Upper lobe of right lung (tissue), 1 donor: ENCODE measurements around the gene B4GALT4. TPM values are rescaled to one million over a fixed set of nuclear protein-coding genes. Genes with fewer than 3 reads are reported as not detected.

Experiments used
- ATAC-seq: fragments of 200-7000 bp; cut with Tn5 transposase; one replicate; pipeline ENCODE4 v1.9.1; 2020; ENCODE audit warnings: mild to moderate bottlenecking, moderate library complexity
- DNase-seq: peaks from one replicate; pipeline ENCODE4 v3.0.0-alpha.2; 2020
- H3K27ac ChIP-seq: fragments of 200-600 bp; one replicate; pipeline ENCODE4 v1.8.0; 2022
- H3K27me3 ChIP-seq: fragments of 200-600 bp; one replicate; pipeline ENCODE4 v1.8.0; 2022; ENCODE audit warnings: mild to moderate bottlenecking
- H3K36me3 ChIP-seq: fragments of 200-600 bp; one replicate; pipeline ENCODE4 v1.8.0; 2022
- H3K4me1 ChIP-seq: fragments of 200-600 bp; one replicate; pipeline ENCODE4 v1.8.0; 2022
- H3K4me3 ChIP-seq: fragments of 200-600 bp; one replicate; pipeline ENCODE4 v1.8.0; 2022; ENCODE audit warnings: mild to moderate bottlenecking
- H3K9me3 ChIP-seq: fragments of 200-600 bp; one replicate; pipeline ENCODE4 v1.8.0; 2022
- intact Hi-C: fragments of 100-400 bp; cut with DNase I; formaldehyde crosslinking; loops from one replicate; pipeline ENCODE4 v1.11.0; 2022
- total RNA-seq: library from RNA; stranded (reverse); fragmentation: NEBNext Ultra II Directional; extraction: Animal tissue kit (Norgen Biotek cat#: 25700); gene quantifications from one replicate; pipeline ENCODE4 v1.2.1, GENCODE V29; 2021
- TF ChIP-seq, protein P1 (sequence below): fragments of 200-600 bp; IDR thresholded peaks from one replicate; pipeline ENCODE4 v1.8.0; 2022; ENCODE audit warnings: antibody characterized with exemption
- donor health status: DM: no; HTN: yes; CAD: no; lungs with severe emphysema.

Gene B4GALT4
- total RNA-seq, 1 donor from 2014 or later: 15.8 TPM

DNA sequence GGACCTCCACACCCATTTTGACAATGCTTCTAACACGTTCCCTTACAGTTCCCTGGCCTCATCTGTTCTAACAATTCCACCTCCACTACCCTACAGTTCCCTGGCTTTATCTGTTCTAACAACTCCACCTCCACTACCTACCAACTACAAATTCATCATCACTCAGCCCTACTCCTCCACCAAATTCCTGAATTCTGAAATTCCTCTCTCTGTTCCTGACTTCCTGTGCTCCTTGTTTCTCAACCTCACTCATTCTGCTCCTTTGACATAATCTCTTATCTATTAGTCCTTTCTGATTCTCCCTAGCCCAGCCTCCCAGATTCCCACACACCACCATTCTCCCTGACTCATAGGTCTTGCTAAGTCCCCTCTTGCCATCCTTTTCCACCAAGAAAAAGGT, 44.8 kb downstream of the B4GALT4 start:
- H3K4me1 ChIP-seq: no peaks in the 10 kb centered on the region
- no peak for ATAC-seq
- intact Hi-C loops: no loop called here

DNA sequence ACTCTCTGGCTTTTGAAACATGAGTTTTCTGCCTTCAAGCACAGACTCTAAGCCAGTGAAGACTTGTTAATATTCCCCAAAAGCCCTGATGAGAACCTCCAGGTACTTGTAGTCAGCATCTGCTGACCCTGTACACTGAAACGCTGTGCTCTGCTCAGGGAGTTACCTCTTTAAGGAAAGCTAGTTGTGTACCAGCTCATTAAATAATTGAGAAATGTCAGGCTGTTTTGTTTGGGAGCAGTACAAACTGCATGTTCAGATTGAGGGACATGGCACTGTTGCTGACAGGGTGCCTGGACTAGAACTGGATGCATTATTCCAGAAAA, 45.6 kb downstream of the B4GALT4 start:
- no peak overlapping the region for H3K4me3 ChIP-seq
- H3K27me3 ChIP-seq: no peaks in the 10 kb centered on the region
- no peaks in the 10 kb centered on the region for H3K9me3 ChIP-seq
- no peaks in the 10 kb centered on the region for H3K4me1 ChIP-seq
- DNase-seq (no peak), ATAC-seq (no peak)
- no peak overlapping the region for H3K27ac ChIP-seq
- intact Hi-C loops: no loop called here
- TF ChIP-seq, protein P1, sequence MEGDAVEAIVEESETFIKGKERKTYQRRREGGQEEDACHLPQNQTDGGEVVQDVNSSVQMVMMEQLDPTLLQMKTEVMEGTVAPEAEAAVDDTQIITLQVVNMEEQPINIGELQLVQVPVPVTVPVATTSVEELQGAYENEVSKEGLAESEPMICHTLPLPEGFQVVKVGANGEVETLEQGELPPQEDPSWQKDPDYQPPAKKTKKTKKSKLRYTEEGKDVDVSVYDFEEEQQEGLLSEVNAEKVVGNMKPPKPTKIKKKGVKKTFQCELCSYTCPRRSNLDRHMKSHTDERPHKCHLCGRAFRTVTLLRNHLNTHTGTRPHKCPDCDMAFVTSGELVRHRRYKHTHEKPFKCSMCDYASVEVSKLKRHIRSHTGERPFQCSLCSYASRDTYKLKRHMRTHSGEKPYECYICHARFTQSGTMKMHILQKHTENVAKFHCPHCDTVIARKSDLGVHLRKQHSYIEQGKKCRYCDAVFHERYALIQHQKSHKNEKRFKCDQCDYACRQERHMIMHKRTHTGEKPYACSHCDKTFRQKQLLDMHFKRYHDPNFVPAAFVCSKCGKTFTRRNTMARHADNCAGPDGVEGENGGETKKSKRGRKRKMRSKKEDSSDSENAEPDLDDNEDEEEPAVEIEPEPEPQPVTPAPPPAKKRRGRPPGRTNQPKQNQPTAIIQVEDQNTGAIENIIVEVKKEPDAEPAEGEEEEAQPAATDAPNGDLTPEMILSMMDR: no peak
- no peaks in the 10 kb centered on the region for H3K36me3 ChIP-seq

More for the DNA sequence above, 44.8 kb downstream of the B4GALT4 start:
- no peaks in the 10 kb centered on the region for H3K27me3 ChIP-seq
- H3K9me3 ChIP-seq: no peaks in the 10 kb centered on the region
- TF ChIP-seq, protein P1: no peak
- H3K36me3 ChIP-seq: no peaks in the 10 kb centered on the region
- DNase-seq: no peak
- H3K4me3 ChIP-seq: no peak overlapping the region
- H3K27ac ChIP-seq: no peak overlapping the region

DNA sequence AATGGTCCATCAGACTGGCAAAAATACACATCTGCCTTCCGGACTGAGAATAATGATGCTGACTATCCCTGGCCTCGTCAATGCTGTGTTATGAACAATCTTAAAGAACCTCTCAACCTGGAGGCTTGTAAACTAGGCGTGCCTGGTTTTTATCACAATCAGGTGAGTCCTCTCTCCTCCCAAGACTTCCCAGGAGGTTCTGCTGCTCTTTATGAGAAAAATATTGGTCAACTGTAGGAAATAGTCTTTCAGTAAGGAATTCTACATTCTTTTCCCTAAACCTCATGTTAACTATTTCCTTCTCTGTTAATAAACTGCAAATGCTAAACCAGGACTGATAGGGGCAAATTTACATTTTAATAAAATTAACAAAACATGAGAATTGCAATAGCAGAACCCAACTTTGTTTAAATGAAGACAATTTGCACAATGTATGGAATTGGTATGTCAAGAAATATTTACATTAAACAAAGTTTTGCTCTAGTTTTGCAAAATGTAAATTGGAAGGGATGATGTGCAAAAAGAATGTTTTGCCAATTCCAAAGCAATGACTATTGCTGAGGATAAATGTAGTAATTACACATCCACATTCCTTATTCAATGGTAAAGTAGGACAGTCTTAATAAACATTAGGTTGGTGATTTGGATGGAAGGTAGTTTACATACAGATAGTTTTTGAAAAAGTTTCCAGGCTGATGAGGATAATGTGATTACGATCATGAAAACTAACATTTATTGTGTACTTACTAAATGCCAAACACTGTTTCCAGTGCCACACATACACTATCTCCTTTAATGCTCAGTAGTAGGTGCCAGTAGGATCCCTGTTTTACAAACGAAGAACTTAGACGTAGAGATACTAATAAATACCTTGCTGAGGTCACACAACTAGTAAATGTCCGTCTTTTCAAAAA, 46.2 kb downstream of the B4GALT4 start:
- intact Hi-C loops: no loop called here
- TF ChIP-seq, protein P1: no peak
- Histone ChIP-seq H3K4me3 (no peak overlapping the region), H3K36me3 (no peaks in the 10 kb centered on the region), H3K27me3 (no peaks in the 10 kb centered on the region), H3K4me1 (no peaks in the 10 kb centered on the region), H3K27ac (no peak overlapping the region), H3K9me3 (no peaks in the 10 kb centered on the region)
- ATAC-seq: no peak
- no peak for DNase-seq

DNA sequence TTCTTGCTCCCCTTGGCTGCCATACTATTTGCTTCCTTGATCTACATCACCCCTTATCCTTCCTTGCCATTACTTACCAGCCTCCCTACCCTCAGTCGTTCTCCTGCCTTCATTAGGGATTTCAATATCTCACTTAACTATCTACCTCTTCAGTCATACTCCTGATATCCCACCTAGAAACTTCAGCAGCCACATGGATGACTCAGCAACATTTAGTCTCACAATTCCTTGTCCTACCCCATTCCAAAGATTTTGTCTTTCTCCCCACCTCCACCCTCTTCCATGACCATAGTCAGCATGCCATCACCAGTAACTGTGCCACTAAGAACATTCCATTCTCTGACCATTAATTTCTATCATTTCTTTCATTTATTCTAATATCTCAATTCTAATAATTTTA, 48.9 kb downstream of the B4GALT4 start:
- ATAC-seq: no peak

DNA sequence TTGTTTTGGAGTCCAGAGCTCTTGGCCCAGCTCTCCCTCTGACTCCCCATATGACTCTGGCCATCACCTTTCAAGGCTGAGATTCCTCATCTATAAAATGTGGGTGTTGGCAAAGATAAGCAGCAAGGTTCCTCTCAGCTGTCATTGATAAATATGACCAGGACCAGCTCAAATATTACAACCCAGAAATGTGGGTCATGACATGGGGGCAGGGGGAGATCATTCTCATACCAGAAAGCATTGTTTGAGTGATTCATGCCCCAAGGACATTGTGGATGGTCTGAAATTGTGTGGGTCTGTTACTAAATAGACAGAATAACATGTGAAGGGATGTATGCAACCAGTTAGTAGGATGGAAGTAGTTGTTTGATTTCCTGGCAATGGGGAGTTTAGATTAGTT, 53.4 kb downstream of the B4GALT4 start:
- no peaks in the 10 kb centered on the region for H3K4me1 ChIP-seq
- H3K27ac ChIP-seq: no peak overlapping the region
- intact Hi-C loops: no loop called here
- no peaks in the 10 kb centered on the region for H3K9me3 ChIP-seq
- no peaks in the 10 kb centered on the region for H3K27me3 ChIP-seq
- no peak overlapping the region for H3K4me3 ChIP-seq
- ATAC-seq (no peak), DNase-seq (no peak)
- H3K36me3 ChIP-seq: no peaks in the 10 kb centered on the region
- TF ChIP-seq, protein P1: no peak

More for the DNA sequence above, 48.9 kb downstream of the B4GALT4 start:
- H3K36me3 ChIP-seq: no peaks in the 10 kb centered on the region
- H3K9me3 ChIP-seq: no peaks in the 10 kb centered on the region
- H3K4me1 ChIP-seq: no peaks in the 10 kb centered on the region
- intact Hi-C loops: no loop called here
- TF ChIP-seq, protein P1: no peak
- H3K27me3 ChIP-seq: no peaks in the 10 kb centered on the region
- H3K4me3 ChIP-seq: no peak overlapping the region
- H3K27ac ChIP-seq: no peak overlapping the region
- DNase-seq: no peak
